KOPT-K1 (cell line): ENCODE data around the gene TNS1.
"Not testable (repeated sequence)": the region's sequence is repeated elsewhere in the genome, so short reads cannot be mapped to it uniquely, and the experiment has no call there.

Source experiments
- H3K27ac ChIP-seq: fragments of 200-600 bp; sonication (generic); 2 replicates; pipeline ENCODE4 v1.5.1; 2016; ENCODE audit warnings: antibody characterized with exemption, mild to moderate bottlenecking, low read depth, low read length; ENCODE audit not compliant: poor library complexity, severe bottlenecking
- H3K36me3 ChIP-seq: fragments of 200-600 bp; sonication (generic); 2 replicates; pipeline ENCODE4 v1.5.1; 2017; ENCODE audit warnings: antibody characterized with exemption, mild to moderate bottlenecking, low read length, moderate library complexity; ENCODE audit not compliant: insufficient read depth
- H3K9me3 ChIP-seq: fragments of 200-600 bp; sonication (generic); 2 replicates; pipeline ENCODE4 v1.5.1; 2017; ENCODE audit warnings: antibody characterized with exemption, low read length, mild to moderate bottlenecking; ENCODE audit not compliant: insufficient read depth, poor library complexity, severe bottlenecking

The TNS1 gene

DNA sequence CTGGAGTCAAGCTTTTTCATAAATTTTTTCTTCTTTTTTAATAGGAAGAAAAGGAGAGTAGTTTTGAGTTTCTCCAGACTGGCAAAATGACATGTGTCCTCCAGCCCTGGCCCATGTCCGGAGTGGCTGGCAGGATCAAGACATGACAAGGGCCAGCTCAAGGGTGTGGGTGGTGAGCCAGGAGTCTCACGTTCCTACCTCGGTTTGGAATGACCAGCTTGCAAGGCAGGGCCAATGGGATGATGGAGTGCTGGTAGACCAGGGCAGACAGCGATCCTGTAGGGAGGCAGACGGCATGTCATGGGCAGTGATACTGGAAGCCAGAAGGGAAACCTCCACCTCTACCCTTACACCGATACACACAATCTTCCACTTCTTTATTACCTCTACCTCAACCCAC lies 190.6 kb downstream of the TNS1 start:
- H3K36me3 ChIP-seq, result no peaks in the 10 kb centered on the region
- no peaks in the 10 kb centered on the region for H3K9me3 ChIP-seq
- H3K27ac ChIP-seq, result no peak overlapping the region

DNA sequence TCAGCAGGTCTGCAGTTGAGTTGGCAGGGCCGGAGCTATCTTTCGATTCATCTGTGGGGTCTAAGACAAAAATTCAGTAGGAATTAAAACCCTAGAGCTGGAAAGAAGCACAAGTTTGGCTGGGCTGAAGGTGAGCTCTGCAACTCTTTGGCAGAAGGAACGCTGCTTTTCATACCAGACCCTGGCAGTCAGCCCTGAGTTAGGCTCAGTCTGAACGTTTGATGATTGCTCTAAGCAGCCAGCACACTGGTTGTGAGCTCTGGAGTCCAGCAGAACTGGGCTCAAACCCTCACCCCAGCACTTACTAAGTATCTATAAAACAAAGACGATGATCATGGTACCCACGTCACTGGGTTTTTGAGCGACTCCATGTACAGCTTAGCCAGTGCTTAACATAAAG lies 192.5 kb downstream of the TNS1 start:
- Histone ChIP-seq H3K36me3 (no peaks in the 10 kb centered on the region), H3K27ac (no peak overlapping the region), H3K9me3 (no peaks in the 10 kb centered on the region)

DNA sequence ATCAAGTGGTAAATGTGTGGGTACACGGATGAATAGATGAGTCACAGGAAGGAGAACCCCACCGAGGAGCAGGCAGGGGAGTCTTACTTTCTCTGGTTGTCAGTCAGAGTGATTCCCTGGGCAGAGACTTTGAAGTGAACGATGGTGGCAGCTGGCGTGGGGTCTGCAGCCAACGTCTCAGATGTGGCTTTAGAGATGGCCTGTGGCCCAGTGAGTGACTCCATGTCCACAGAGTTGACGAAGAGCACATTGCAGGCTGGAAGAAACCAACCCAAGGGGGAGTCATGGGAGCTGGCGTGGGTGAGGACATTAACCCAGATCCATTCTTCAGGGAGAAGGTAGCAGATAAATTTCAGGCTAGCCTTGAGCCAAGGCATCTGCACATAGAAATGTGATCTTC lies 193.1 kb downstream of the TNS1 start:
- no peaks in the 10 kb centered on the region for H3K9me3 ChIP-seq
- H3K27ac ChIP-seq, result no peak overlapping the region
- H3K36me3 ChIP-seq, result no peaks in the 10 kb centered on the region

DNA sequence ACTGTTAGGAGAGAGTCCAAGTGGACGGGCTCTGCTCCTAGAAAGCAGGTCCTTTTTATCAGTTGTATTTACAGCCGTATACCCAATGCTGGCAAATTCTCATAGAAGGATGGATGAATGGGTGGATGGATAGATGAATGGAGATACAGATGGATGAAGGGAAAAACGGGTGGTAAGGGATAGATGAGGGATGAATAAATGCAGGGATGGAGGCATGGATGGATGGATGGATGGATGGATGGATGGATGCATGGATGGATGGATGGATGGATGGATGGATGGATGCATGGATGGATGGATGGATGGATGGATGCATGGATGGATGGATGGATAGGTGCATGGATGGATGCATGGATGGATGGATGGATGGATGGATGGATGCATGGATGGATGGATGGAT lies 193.8 kb downstream of the TNS1 start:
- not testable (repeated sequence) for H3K36me3 ChIP-seq, H3K9me3 ChIP-seq, H3K27ac ChIP-seq

DNA sequence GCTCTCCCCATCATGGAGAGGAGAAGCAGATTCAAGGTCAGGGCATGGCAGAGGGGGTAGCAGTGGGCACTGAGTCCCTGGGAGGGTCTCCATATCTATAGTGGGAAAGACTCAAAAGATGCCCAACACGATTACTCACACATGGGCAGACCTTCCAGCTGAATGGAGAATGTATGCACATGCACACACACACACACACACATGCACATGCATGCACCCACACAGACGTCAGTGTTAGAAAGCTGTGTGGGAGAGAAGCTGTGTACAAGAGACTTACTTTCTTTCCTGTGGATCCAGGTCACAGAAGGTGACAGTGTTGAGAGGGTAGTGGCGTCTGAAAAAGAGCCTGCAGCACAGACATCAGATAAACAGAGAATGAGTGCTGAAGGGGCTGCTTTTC lies 194.5 kb downstream of the TNS1 start:
- Histone ChIP-seq H3K27ac (no peak overlapping the region), H3K36me3 (no peaks in the 10 kb centered on the region), H3K9me3 (no peaks in the 10 kb centered on the region)

DNA sequence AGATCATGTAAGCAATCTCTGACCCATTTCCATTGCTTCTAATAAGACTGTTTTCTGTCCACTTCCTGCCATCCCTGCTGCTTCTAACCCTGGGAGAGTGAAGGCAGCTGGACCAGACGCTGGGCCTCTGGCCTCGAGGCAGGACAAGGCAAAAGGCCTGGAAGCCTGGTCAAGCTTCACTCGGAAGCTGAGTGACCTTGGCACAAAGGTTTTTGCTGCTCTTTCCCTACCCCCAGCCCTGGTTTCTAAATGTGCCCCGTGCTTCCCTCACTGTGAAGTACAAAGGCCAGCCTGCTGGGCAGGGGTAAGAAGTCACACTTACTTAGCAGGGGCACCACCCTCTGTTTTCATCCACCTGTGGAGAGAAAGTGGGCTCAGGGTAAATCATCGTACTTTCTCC lies 195.0 kb downstream of the TNS1 start:
- Histone ChIP-seq H3K9me3 (no peaks in the 10 kb centered on the region), H3K27ac (no peak overlapping the region), H3K36me3 (no peaks in the 10 kb centered on the region)

DNA sequence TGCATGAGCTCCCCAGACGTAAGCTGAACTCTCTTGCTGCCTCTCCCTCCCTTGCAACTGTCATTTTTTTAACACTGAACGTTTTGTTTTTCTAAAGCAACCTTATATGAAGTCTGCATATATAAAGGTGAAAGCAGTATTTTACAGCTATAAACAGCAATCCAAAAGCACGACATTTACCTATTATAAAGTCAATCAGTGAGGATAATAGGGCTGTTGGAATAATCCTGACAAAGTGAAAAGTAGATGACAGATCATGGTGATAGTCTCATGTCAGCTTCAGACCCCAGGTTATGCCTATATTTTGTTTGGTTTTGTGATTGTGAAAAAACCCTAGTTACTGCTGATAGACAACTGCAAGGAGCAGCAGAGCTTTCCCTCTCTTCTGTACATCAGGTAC lies 195.8 kb downstream of the TNS1 start:
- Histone ChIP-seq H3K36me3 (no peaks in the 10 kb centered on the region), H3K27ac (no peak overlapping the region), H3K9me3 (no peaks in the 10 kb centered on the region)

DNA sequence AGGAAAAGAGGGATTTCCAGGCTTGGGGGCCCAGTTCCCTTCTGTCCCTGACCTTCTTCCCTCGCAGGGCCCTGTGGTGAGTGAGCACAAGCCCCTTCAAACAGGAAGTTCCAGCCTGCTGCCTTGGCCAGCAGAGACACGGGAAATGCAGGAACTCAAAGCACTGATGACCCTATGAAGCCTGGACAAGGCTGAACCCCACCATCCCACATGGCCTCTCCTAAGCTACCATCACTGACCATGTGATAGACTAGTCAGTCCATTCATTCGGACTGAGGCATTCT lies 196.4 kb downstream of the TNS1 start:
- H3K9me3 ChIP-seq, result no peaks in the 10 kb centered on the region
- H3K36me3 ChIP-seq, result no peaks in the 10 kb centered on the region
- H3K27ac ChIP-seq, result no peak overlapping the region

DNA sequence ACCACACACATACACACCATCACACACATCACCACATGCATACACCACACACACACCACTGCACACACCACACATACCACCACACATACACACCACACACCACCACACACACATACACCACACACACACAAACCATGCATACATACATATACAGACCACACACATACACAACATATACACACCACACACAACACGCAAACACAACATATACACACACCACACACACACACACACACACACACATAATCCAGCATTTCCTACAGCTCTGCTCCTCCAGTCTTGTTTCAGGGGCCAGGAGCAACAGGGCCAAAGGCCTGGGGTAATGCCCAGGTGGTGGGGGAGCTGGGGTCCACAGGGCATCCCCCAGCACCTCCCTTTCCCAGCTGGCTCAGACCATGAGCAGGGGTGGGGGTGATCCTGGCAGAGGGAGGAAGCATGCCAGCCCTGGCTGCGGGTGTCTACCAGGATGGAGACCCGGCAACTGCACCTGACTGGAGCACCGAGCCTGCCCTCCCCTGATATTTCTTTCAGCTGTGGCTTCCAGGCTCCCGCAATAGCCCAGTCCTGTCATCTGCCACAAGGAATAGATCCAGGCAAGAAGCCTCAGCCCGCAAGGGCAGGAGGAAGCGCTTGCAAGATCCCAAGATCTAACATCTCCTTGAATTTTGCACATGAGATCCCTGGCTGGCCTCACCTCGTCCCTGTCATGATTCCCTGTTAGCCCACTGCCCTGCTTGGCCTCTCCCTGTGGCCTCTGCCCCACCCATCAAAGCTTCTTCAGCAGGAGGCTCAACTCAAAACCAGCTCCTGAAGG lies 196.9 kb downstream of the TNS1 start:
- no peaks in the 10 kb centered on the region for H3K9me3 ChIP-seq
- no peaks in the 10 kb centered on the region for H3K36me3 ChIP-seq
- H3K27ac ChIP-seq, result no peak overlapping the region

DNA sequence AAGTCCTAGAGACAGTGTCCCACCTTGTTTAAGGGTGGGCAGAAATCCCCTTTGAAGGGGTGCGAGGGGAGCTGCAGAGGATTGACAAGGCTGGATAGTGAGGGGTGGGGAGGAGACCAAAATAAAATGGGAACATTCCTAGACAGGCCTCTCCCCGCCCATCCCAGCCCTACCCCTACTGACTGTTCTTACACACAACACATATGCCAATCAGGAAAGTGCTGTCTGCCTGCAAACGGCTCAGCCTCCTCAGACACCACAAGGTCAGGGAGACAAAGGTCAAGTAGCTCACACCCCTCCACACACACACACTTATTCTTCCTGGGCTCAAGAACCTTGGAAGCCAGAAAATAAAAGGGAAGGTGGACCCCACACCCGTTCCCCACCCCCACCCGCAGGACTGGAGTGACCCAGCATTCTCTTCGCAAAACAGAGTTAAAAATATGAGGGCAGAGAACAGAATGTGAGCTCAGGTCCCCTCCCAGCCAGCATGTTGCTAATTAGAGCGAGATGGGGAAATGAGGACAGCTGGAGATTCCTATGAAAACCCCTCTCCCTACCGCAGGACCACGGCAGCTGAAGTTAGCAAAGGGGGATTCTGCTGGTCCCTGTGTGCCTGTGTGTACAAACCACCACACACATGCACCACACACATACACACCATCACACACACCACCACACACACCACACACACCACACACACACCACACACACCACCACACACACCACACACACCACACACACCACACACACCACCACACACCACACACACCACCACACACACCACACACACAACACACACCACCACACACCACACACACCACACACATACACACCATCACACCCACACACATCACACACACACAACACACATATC lies 197.8 kb downstream of the TNS1 start:
- Histone ChIP-seq H3K9me3 (no peaks in the 10 kb centered on the region), H3K27ac (no peak overlapping the region), H3K36me3 (no peaks in the 10 kb centered on the region)

DNA sequence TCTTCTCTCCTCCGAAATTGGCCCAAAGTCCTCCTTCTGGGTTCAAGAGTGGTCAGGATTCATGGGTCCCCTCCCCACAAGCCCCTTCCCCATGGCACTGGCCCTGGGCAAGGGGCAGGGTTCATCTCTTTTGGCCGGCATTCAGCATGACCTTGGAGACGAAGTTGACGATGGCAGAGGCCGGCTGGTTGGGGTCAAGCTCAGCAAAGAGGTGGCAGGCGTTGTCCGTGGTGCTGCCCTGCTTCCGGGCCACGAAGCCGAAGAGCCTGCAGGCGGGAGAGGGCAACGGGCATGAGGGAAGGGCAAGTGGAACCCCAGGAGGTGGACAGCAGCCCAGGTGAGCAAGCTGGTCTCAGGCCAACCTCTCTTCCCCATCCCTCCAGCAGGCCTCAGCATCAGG lies 198.5 kb downstream of the TNS1 start:
- no peaks in the 10 kb centered on the region for H3K9me3 ChIP-seq
- no peaks in the 10 kb centered on the region for H3K36me3 ChIP-seq
- no peak overlapping the region for H3K27ac ChIP-seq

DNA sequence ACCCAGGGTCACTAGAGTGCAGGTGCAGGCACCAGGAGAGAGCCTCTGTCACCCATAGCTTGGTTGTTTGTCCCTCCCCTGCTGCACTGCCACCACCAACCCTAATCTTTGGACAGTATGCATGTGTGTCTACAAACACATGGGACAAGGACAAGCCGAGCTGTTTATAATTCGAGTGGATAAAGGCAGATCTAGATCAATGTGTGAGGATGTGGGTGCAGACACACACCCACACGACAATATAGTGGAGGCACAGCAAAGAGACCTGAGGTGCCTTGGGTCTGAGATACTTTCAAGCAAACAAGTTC lies 199.2 kb downstream of the TNS1 start:
- H3K36me3 ChIP-seq, result no peaks in the 10 kb centered on the region
- H3K27ac ChIP-seq, result no peak overlapping the region
- no peaks in the 10 kb centered on the region for H3K9me3 ChIP-seq

DNA sequence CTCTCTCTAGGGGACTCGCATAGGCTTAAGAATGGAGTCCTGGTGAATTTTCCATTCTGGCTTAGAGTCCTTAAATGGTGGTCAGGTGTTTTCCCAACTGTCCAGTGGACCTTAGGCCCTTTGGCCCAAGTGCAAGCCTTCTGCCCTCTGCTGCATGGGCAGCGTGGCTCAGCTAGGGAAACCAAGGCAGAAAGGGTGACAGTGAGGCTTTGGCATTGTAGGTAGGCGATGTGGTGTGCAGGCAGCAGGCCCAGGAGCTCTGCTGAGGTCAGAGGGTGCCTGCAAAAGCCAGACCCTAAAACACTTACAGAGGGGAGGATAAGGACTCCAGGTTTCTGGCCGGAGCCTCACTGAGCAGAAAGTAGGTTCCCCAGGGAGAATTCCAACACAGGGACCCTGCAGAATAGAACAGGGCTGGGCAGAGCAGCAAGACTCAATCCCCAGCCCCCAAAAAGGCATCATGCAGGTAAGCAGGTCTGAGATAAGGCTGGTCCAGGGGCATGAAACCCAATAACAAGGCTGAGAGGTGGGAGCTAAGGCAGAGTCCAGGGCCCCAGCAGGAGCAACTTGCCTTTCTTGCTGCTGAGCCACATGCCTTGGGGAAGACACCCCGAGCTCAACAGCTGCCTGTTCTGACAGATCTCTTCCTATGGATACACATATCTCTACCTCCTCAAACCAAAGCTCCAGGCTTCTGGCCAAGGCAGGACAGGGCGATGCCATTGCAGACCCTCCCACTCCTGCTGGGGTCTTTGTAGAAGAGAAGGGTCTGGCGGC lies 199.7 kb downstream of the TNS1 start:
- Histone ChIP-seq H3K36me3 (no peaks in the 10 kb centered on the region), H3K27ac (no peak overlapping the region), H3K9me3 (no peaks in the 10 kb centered on the region)

DNA sequence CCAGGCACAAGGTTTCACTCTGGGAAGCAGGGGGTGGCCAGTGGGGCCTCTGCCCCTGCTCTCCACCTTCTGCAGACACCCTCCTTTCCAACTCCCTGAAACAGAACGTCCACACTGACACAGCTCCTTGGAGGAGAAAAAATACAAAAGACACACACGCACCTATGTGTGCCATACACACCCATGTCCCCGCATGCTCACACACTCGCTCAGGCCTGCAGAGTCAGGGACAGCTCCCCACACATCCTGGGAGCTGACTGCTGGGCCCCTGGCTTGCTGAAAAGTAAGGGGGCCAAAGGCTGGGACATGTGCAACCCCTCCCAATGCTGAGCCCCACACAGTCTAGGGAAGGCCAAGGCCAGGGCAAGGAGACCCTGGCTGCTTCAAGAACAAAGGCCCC lies 200.5 kb downstream of the TNS1 start:
- Histone ChIP-seq H3K9me3 (no peaks in the 10 kb centered on the region), H3K27ac (no peak overlapping the region), H3K36me3 (no peaks in the 10 kb centered on the region)

DNA sequence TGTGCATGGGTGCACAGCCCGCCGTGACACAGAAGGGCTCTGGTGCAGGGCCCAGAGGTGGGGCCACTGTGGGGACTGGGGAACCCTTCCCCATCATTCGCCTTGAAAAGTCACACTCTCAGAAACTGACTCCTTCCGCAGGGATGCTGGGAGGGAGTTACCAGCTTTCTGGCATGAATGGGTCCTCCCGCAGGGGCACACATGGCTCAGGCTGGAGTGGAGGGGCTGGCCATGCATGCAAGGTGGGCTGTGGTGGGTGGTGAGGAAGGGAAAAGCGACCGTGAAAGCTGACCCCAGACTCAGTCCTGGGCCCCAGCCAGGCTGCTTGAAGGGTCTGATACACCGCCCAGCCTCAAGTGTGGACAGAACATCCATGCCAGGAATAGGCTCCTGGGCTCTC lies 201.1 kb downstream of the TNS1 start:
- Histone ChIP-seq H3K36me3 (no peaks in the 10 kb centered on the region), H3K27ac (no peak overlapping the region), H3K9me3 (no peaks in the 10 kb centered on the region)
